Measurements from ENCODE around the gene STK10. TPM values are rescaled to one million over a fixed set of nuclear protein-coding genes. Genes with fewer than 3 reads are reported as not detected.

Gene STK10
- total and polyA plus RNA-seq, 9 of the 15 experiments (the other 6 are each of a cell fraction or from before 2014, with no cell fraction given): 0.30 to 6.7 (median 2.4) TPM

GRCh38 chr5:172144291-172144815, 43.7 kb downstream of the STK10 start (continued):
- TF ChIP-seq, protein P1, sequence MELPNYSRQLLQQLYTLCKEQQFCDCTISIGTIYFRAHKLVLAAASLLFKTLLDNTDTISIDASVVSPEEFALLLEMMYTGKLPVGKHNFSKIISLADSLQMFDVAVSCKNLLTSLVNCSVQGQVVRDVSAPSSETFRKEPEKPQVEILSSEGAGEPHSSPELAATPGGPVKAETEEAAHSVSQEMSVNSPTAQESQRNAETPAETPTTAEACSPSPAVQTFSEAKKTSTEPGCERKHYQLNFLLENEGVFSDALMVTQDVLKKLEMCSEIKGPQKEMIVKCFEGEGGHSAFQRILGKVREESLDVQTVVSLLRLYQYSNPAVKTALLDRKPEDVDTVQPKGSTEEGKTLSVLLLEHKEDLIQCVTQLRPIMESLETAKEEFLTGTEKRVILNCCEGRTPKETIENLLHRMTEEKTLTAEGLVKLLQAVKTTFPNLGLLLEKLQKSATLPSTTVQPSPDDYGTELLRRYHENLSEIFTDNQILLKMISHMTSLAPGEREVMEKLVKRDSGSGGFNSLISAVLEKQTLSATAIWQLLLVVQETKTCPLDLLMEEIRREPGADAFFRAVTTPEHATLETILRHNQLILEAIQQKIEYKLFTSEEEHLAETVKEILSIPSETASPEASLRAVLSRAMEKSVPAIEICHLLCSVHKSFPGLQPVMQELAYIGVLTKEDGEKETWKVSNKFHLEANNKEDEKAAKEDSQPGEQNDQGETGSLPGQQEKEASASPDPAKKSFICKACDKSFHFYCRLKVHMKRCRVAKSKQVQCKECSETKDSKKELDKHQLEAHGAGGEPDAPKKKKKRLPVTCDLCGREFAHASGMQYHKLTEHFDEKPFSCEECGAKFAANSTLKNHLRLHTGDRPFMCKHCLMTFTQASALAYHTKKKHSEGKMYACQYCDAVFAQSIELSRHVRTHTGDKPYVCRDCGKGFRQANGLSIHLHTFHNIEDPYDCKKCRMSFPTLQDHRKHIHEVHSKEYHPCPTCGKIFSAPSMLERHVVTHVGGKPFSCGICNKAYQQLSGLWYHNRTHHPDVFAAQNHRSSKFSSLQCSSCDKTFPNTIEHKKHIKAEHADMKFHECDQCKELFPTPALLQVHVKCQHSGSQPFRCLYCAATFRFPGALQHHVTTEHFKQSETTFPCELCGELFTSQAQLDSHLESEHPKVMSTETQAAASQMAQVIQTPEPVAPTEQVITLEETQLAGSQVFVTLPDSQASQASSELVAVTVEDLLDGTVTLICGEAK (IDR thresholded peaks at IDR 0.05): no peak
- TF ChIP-seq, protein P1 (CRISPR knock-in tag; IDR thresholded peaks at IDR 0.05): no peak
- 0 out of 2 replicates have a peak, but pooled peaks have one; percentile 13 for TF ChIP-seq GATAD2B (IDR thresholded peaks at IDR 0.05; ENCODE audit: borderline replicate concordance)
- no peak for TF ChIP-seq ZNF79 (CRISPR knock-in tag; IDR thresholded peaks at IDR 0.05; ENCODE audit: low read depth)
- TF ChIP-seq CTCFL (IDR thresholded peaks at IDR 0.05; ENCODE audit: borderline replicate concordance, insufficient read depth, low read depth, low read length, poor library complexity, severe bottlenecking): no peak
- no peak for TF ChIP-seq TAF9B (IDR thresholded peaks at IDR 0.05; ENCODE audit: partially characterized antibody)
- no peak for TF ChIP-seq ZNF354B (CRISPR knock-in tag; IDR thresholded peaks at IDR 0.05)
- TF ChIP-seq IRF9 (tag; IDR thresholded peaks at IDR 0.05): no peak
- no peak for TF ChIP-seq TCF15 (CRISPR knock-in tag; IDR thresholded peaks at IDR 0.05)
- TF ChIP-seq ZNF143 (CRISPR knock-in tag; IDR thresholded peaks at IDR 0.05): no peak
- peak; percentile 26; the same call in 1 of the 2 replicates for TF ChIP-seq KLF16 (IDR thresholded peaks at IDR 0.05)
- TF ChIP-seq L3MBTL2 (IDR thresholded peaks at IDR 0.05): peak; percentile 57; the same call in 1 of the 2 replicates
- no peak for TF ChIP-seq ZNF561 (CRISPR knock-in tag; conservative IDR thresholded peaks at IDR 0.05)
- TF ChIP-seq BRD9 (IDR thresholded peaks at IDR 0.05; ENCODE audit: low read depth, partially characterized antibody): peak; percentile 74
- no peak for TF ChIP-seq HMGN3 (IDR thresholded peaks at IDR 0.05; ENCODE audit: borderline replicate concordance, extremely low read depth, insufficient read length, low read depth, low read length)
